NOMO-1 treated with dmso at 0.1 percent for 144 hours (cell line): Measurements from ENCODE around the gene MIB2.
"Not testable (repeated sequence)": the region's sequence is repeated elsewhere in the genome, so short reads cannot be mapped to it uniquely, and the experiment has no call there.

Source experiments
- DNase-seq: peaks from one replicate; lab custom pipeline; 2025; ENCODE audit not compliant: unreplicated experiment; lab: John Stamatoyannopoulos, UW

The MIB2 gene

DNA sequence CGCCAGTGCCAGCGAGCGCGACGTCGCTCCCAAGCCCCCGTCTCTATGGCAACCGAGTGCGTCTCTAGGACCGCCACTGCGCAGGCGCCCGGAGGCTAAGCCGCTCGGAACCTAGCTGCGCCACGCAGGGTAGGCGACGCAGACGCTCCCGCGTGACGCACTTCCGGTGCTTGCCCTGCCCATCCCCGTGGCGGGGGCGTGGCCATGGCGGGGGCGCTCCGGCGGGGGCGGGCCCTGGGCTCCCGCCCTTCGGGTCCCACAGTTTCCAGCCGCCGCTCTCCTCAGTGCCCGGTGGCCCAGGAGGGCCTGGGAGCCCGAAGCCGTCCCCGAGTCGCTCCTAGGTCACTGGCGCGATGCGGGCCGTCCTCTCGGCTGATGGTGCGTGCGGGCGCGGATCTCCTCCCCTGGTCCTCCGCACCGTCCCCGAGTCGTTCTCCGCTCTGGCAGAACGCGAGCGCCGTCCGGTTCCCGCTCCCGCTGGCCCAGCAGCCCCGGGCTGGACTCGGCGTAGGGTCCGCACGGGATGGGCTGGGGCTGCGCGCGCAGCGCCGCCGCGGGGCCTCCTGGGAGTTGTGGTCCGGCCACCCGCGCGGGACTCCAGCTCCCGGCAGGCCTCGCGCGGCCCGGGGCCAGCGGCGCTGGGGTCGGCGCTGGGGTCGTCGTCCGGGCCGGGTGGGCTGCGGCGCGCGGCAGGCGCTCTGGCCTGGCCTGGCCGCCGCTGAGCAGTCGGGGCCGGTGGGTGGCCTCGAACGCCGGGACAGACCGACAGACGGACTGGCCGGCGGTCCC is at the start of gene MIB2:
Gene MIB2 (plus strand): TSS at position 245 of the 789 bp plus-strand sequence. CDS start 7,953 bp downstream, outside the sequence.
- peak; percentile 92 for DNase-seq

DNA sequence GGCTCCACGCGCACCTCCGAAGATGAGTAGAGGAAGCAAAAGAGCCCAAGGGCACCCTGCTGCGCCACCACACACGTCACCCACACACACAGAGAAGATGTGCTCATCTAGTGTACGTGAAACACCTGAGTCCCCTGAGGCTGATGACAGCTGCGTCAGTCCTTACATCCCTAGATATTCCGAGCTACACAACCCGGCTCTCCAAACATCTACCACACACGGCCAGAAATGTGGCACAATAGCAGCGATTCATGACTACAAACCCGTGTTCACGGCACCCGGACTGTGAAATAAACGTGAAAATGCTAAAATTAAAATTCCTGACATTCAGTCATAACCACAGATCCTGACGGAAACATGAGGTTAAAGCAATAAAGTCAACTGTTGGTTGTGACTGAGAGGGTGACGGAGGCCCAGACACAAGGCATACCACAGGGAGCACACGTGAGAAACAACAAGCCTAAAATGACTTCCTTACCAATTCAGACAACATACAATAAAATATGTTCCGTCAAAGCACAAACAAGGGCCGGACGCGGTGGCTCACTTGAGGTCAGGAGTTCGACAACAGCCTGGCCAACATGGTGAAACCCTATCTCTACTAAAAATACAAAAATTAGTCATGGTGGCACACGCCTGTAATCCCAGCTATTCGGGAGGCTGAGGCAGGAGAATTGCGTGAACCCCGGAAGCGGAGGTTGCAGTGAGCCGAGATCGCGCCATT is 48.0 kb upstream of the MIB2 start:
- DNase-seq, result no peak

DNA sequence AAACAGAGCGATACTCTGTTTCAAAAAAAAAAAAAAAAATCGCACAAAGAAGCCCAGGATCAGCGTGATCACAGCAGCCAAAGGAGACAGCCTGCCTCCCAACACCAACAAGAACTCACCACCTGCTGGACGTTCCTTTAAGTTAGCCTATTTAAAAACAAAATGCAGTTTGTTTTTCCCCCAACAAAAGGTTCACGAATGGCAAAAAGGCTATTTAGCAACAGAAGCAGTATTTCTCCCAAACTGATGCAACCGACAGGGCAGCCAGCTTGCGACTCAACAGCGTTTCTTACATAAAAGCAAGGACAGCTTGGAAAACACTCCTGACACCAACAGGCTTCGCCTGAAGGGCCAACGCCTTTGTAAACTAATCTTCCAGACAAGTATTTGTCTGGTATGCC is 47.4 kb upstream of the MIB2 start:
- DNase-seq, result no peak

DNA sequence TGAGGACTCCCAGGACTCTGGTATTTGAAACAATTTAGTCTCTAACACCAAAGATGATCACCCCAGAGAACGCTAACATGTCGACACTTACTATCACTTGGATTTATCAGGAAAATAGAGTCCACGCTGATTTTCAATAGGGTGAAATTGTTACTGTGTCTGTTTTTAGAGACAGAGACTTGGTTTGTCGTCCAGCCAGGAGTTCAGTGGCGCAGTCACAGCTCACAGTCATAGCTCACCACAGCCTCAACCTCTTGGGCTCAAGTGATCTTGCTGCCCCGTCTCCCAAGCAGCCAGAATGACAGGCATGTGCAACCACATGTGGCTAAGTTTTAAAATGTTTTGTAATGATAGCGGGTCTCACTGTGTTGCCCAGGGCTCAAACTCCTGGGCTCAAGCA is 46.0 kb upstream of the MIB2 start:
- DNase-seq, result no peak

DNA sequence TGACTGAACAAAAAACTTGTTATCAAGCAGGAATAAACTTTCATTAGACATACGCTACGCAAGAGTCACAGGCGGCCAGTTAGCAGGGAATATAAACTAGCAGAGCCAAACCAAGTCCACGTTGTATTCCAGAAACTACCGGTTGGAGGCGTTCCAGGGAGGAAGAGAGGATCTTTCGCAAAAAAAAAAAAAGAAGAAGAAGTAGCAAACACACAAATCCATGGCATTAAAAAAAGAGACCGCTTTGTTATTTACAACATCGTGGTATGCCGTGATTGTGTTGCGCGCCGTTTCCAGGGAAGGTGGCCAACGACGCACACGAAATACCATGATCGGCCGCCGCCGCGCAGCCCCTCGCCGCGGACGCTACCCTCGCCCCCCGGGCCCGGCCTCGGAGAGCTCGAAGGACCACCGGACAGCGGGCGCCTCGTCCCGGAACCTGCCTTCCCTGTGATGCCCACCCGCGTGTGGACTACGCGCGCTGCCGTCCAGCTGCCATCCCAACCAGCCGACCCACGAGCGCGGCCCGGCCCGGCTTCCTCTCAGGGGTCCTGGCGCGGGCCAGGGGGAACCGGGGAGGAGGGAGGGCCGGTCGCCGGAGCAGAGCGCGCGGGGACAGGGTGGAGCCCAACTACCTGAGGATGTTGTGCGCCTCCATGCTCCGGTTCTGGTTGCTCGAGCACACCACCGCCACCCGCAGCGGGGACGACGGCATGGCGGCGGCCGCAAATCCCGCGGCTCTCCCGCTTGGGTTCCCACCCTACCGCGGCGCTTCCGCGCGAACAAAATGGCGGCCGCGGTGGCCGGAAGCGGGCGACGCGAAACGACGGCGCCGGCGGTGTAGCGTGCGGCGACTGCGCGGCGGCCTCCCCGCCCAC is 41.2 kb upstream of the MIB2 start:
- peak; percentile 57 for DNase-seq

DNA sequence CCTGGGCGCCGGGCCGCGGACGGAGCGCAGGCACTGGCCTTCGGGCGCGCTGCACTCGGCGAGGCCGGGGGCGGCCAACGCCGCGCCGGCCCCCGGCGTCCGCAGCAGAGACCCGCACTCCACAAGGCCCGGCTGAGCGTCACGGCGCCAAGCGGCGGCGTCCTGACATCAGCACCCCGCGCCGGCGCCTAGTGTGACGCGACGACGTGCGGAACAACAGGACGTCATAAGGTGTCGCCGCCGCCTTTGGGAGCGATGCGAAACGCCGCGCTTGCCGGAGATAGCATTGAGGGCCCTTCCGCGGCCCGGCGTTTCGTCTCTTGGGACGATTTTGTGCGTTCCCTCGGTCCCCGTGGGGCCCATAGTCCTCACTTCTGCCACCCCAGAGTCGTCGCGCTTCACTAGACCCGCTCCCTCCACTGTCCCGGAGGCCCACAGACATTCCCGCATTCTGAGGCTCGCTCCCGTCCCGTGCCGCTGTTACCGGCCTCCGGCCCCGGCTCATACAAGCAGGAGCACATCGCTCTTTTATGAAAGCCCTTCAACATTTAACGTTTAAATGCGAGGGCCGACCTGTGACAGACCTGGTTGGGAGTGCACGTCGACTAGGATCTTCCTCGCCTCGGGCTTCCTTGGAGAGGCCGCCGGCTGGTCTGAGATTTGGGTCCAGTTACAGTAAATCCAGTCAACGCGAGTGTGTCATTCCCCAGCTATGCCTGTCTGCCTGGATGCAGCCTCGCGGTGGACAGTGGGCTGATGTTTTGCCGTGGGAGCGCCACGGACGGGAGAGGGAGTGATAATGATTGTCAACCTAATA is 40.4 kb upstream of the MIB2 start, which contains the start of gene SSU72:
Gene SSU72 (minus strand): TSS at position 143 of the 817 bp plus-strand sequence. CDS start 306 bp downstream, outside the sequence.
- peak; percentile 72 for DNase-seq

DNA sequence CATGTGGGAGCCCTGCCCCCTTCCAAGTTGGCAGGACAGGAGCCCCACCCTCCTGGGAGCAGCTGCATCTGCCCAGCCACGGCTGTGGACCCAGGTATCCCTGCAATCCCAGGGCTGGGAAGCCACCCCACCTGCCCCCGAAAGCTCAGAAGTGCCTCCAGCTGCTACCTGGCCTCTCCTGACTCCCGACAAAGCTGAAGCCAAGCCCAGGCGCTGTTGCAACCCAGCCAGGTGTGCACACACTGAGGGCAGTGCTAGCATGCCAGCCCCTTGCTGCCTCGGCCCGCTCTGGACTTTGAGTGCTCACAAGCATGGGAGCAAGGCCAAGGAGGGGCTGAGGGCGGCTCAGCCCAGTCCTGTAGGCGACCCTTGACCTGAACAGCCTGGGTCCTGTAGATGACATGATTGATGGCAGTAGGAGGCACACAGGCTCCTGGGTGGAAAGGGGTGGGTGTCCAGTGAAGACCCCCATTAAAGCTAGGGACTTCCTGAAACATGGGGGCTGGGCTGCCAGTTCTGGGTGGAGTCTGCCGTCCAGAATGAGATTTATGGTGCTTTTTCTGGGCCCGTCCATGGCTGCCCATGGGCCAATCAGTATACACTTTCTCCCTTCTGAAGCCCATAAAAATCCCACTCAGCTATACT is 37.8 kb upstream of the MIB2 start:
- no peak for DNase-seq

DNA sequence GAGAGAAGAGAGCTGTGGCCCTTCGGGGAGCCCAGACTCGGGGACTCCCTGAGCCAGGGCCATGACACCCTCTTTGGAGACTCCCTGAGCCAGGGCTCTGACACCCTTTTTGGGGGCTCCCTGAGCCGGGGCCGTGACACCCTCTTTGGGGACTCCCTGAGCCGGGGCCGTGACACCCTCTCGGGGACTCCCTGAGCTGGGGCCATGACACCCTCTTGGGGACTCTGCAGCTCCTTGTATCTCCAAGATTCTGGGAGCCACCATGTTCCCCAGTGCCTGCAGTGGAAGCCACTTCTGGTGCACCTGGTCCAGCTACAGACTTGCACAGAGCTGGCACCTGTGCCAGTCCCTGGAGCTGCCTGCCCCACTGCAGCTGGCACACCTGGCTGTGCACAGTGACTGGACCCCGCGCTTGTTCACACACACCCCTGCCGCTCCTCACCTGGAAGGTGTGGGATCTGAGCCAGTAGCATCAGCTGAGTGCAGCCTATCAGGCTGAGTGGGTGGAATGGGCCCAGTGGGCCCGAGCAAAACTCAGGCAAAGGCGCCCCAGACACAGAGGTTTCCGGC is 36.8 kb upstream of the MIB2 start:
- DNase-seq, result no peak

DNA sequence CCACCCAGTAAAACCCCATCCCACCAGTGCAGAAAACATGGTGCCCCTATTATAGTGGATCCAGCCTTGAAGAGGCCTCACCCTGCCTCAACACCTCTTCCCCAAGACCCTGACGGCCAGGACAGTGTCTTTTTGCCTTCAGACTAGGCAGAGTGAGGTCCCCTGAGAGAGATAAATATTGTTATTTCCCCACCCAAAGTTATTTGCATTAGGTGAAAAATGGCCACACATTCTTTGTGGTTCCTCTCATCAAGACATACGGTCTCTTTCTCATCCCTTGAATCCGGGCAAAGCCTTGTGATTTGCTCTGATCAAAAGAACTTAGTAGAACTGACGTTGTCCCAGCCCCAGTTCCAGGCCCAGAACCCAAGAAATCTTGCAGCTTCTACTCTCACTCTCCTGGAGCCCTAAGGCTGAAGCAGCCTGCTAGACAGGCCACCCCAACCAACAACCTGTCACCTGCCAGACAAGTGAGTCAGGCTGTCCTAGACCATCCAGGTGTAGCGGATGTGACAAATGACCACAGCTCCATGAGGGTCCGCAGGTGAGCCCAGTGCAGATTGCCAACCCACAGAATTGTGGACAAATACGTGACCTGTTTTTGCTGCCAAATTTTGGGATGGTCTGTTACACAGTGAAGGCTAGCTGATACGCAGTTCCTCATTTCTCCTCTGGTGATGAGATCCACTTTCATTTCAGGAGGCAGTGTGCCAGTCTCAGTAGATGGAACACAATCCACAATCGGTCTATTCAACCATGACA is 32.5 kb upstream of the MIB2 start:
- DNase-seq, result no peak

DNA sequence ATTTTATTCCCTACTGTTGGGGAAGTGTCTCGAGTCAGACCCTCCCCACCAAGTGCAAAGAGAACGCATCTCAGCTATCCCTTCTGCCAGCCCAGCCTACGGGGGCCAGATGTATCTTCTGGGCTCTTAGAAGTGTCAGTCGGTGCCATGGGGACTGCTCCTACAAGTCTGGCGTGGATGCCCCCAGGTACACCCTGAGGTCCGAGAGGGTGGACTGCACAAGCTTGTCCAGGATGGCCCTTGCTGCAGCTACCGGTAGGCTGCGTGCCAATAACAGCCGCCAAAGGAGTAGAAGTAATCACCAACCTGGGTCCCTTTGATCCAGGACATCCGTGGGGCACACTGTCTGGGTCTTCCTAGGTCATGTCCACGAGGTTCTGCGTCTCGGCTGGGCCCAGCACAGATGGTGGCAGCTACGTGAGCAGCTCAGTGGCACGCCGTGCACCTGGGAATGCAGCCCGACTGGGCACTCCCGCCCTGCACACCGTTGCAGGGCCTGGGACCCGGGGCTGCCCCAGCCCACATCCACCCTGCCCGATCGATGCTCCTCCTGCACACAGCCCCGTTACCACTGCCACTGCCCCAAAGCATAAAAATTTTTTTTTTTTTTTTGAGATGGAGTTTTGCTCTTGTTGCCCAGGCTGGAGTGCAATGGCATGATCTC is 31.8 kb upstream of the MIB2 start:
- DNase-seq, result no peak

DNA sequence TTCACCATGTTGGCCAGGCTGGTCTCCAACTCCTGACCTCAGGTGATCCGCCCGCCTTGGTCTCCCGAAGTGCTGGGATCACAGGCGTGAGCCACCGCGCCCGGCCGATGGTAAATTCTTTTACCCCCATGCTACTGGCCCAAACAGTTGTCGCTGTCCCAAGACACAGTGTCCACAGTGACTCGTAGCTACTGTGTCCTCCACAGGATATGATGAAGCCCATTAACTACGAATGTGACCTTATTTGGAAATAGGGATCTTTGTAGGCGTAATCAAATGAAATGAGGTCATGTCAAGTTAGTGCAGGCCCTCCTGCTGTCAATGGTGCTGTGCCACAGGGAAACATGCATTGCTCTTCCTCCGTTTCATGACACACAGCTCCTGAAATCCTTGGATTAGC is 23.8 kb upstream of the MIB2 start:
- no peak for DNase-seq

DNA sequence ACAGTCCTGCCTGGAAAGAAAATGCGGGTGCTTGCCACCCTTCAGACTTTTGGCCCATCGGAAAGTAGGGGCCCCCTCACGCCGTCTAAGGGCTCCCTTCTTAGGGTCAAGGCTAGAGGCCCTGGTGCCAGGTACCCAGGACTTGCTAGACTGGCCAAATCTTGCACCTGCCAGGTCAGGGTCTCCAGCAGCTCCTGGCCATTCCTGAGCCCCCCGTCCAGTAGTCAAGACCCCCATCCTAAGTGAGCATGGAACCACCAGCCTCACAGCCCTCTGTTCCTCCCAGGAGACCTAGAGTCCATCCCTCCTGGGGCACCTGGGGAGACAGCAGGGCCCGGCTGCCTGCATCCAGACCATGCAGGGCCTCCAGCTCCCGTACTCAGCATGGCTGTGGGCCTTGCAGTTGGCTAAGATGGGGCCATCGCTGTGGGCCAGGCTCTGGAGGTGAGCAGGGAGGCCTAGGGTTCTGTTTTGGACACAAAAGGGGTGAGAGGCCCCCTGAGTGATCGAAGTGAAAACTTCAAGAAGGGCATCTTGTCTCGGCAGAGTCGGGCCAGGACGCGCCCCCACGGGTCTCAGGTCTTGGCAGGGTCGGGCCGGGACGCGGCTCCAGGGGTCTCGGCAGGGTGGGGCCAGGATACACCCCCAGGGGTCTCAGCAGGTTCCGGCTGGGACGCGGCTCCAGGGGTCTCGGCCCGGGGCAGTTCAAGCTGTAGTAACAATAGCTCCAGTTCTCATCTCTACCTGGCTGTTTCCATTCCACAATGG is 21.3 kb upstream of the MIB2 start:
- DNase-seq, result no peak

DNA sequence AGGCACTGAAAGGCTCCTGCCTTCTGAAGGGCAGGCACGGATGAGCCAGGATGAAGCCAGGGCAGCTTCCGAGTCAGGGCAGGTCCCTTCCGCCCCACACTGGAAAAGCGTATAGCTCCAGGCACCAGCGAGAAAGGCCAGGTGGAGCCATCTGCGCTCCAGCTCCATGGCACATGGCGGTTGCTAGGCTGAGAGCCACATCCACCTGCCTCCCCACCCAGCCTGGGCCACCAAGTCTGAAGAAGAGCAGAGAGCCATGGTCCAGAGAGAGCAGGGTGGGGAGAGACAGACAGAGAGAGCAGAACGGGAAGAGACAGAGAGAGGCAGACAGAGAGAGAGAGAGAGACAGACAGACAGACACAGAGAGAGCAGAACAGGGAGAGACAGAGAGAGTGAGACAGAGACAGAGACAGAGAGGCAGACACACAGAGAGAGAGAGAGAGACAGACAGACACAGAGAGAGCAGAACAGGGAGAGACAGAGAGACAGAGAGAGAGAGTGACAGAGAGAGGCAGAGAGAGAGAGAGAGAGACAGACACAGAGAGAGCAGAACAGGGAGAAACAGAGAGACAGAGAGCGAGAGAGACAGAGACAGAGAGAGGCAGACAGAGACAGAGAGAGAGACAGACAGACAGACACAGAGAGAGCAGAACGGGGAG is 20.6 kb upstream of the MIB2 start:
- DNase-seq, result no peak

DNA sequence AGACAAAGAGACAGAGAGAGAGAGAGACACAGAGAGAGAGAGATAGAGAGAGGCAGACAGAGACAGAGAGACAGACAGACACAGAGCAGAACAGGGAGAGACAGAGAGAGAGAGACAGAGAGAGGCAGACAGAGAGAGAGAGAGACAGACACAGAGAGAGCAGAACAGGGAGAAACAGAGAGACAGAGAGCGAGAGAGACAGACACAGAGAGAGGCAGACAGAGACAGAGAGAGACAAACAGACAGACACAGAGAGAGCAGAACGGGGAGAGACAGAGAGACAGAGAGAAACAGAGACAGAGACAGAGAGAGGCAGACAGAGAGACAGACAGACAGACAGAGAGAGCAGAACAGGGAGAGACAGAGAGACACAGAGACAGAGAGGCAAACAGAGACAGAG is 20.0 kb upstream of the MIB2 start:
- not testable (repeated sequence) for DNase-seq

DNA sequence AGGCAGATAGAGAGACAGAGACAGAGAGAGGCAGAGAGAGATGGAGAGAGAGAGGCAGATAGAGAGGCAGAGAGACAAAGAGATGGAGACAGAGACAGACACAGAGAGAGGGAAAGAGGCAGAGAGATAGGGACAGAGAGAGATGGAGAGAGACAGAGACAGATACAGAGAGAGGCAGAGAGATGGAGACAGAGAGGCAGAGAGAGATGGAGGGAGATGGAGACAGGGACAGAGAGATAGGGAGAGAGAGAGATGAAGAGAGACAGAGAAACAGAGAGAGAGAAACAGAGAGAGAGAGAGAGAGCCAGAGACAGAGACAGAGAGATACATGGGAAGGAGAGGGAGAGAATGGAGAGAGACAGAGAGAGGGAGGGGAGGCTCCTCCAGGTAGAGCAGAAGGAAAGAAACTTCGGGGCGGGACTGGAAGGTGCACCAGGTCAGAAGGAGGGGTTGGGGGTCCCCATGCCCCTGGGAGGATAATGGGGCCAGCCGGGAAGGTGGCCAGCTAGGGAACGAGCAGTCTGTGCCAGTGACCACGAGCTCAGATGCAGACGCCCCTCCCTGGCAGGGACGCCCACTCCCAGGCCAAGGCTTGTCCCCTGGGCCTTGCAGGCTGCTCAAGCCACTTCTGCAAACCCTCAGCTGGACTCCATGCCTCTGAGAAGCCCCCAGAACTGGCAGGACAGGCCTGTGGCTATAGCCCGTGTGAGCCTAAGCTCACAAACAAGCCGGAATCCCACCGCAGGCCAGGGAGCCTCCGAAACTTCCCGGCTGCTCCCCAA is 18.6 kb upstream of the MIB2 start:
- no peak for DNase-seq

DNA sequence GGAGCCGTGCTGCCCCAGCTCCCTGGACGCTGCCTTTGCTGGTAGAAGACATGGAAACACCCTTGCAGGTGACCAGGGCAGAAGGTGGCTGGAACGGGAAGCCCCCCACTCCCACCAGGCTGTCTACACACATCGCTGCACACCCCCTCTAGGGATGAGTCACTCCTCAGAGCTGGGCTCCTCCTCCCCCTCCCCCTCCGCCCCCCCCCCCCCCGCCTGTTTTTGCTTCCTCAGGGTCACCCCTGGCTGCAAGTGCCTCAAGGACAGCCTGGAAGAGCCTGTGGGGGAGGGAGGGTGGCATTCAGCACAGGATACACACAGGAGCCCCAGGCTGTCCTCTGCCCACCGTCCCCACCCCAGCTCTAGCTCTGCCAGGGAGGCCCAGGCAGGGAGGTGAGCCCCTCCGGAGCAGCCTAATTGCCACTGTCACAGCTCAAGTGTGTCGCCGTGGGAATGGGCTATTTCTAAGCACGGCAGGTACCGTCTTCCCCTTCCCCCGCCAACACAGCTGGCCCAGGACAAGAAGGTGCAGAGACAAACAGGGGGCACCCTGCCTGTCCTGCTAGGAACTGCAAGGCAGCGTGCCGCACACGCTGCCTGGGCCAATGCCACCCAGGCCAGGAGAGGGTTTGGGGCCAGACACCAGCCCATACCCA is 17.9 kb upstream of the MIB2 start:
- DNase-seq, result no peak
